Measurements from ENCODE around the gene PREPL.

PREPL gene

DNA sequence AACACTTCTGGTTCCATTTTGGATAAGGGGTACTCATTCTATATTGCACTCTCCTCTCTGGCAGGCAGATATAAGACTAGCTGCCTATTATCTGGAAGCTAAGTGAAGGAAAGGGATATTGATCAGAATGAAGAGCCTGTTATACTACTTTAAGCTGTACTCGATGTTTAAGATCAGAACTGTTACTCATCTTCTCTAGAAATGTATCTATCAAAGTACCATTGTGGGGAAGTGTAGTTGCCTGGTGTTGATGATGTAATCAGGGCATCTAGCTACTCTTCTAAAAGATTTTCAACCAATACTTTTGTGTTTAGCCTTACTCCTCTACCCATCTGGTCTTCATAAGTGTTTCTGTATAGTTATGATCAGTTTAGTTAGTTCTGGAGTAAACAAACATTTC lies 6.3 kb upstream of the PREPL start:
- H3K27ac ChIP-seq = no peak overlapping the region
- no peak overlapping the region for H3K4me3 ChIP-seq
- H3K4me1 ChIP-seq = peaks cover 0 to 10% (median 5%) of the 10 kb centered on the region in 4 donors
- H3K9me3 ChIP-seq = no peaks in the 10 kb centered on the region
- no peaks in the 10 kb centered on the region for H3K27me3 ChIP-seq
- TF ChIP-seq, protein P1, sequence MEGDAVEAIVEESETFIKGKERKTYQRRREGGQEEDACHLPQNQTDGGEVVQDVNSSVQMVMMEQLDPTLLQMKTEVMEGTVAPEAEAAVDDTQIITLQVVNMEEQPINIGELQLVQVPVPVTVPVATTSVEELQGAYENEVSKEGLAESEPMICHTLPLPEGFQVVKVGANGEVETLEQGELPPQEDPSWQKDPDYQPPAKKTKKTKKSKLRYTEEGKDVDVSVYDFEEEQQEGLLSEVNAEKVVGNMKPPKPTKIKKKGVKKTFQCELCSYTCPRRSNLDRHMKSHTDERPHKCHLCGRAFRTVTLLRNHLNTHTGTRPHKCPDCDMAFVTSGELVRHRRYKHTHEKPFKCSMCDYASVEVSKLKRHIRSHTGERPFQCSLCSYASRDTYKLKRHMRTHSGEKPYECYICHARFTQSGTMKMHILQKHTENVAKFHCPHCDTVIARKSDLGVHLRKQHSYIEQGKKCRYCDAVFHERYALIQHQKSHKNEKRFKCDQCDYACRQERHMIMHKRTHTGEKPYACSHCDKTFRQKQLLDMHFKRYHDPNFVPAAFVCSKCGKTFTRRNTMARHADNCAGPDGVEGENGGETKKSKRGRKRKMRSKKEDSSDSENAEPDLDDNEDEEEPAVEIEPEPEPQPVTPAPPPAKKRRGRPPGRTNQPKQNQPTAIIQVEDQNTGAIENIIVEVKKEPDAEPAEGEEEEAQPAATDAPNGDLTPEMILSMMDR (IDR thresholded peaks at IDR 0.05) = no peak
- intact Hi-C loops (cut with DNase I; ENCODE audit: low total_unique reads) = no loop called here
- no peak for DNase-seq
- no peaks in the 10 kb centered on the region for H3K36me3 ChIP-seq

DNA sequence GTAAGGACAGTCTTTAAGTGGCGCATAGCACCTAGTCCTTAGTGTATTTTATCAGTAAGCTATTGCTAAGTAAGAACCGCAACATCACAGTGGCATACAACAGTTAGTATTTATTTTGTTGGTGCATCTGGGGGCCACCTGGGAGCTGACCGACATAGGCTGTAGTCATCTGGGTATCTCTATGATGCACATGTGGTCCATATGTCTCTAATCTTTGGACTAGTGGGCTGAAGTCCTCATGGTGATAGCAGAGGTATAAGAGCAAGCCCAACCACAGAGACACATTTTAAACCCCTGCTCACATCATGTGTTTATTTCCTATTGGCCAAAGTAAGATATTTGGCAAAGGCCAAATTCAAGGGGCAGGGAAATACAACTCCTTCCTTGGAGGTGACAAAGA lies 3.3 kb upstream of the PREPL start:
- no peaks in the 10 kb centered on the region for H3K36me3 ChIP-seq
- H3K27me3 ChIP-seq = no peaks in the 10 kb centered on the region
- no peak overlapping the region for H3K27ac ChIP-seq
- no peak for DNase-seq
- H3K4me3 ChIP-seq = no peak overlapping the region
- TF ChIP-seq, protein P1 (IDR thresholded peaks at IDR 0.05) = no peak
- intact Hi-C loops (cut with DNase I; ENCODE audit: low total_unique reads) = no loop called here
- H3K4me1 ChIP-seq = peaks cover 0 to 21% (median 13%) of the 10 kb centered on the region in 4 donors
- no peaks in the 10 kb centered on the region for H3K9me3 ChIP-seq

DNA sequence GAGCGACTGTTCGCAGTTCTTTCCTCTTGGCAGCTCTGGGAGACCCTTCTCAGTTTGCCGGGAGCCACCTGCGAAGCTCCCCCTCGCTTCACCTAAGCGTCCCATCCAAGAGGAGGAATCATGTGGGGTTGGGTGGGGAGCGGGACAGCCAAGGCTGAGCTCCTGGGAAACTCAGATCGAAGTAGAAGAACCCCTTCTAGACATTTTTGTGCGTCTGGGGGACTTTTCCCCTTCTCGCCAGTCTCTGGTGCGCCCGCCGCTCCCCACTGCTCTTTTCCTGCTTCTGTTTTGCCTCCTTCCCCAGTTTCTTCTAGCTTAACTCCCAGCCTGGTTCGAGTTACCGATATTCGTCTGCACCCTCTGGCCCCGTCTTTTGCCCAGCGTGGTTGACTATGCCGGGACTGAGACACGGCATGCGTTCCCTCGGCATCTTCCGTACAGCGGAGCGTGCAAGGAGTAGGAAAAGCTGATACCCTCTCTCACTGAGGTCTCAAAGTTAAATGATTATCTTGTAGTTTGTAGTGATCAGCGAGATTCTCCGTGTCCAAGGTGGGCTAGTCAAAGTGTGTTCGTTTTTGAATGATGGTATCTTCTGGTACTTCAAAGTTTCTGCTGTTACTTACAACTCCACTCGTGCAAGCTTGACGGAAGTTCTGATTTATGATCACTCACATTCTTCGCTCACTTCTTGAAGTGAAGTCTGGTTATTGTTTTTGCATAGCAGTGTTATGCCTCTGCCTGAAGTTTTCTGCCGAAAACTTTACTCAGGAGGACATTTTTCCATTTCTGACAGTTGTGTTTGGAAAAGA lies 1.1 kb upstream of the PREPL start:
- peak; percentile 48 to 68 for DNase-seq
- intact Hi-C loops (cut with DNase I; ENCODE audit: low total_unique reads) = no loop called here

DNA sequence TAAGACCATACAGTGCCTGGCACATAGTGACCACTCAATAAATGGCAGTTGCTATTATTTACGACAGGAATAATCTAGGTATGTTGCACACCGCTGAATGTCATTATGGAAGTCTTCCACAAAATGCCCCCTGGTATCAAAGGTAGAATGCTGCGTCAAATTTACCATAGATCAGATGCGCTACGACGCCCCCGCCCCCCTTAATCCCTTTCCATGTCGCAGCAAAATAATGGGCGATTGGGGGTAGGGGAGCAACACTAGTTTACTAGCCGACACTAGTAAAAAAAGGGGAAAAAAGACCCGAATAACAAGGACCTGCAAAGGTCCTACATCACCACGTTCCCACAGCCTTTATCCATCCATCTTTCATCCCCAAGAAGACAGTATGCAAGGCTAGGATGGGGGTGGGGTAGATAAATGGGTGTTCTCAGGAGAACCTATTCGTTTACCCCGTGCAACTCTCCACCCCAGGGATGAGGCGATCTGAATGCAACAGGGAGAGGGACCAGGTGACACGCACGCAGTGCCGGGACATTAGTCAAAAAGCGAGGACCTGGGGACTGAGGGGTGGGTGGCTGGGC lies 455 bp downstream of the PREPL start:
- intact Hi-C loops (cut with DNase I; ENCODE audit: low total_unique reads) = no loop called here
- Histone ChIP-seq H3K4me1 (peaks cover 0 to 52% (median 22%) of the 10 kb centered on the region in 4 donors), H3K27ac (peak overlapping the region; percentile 95 to 97), H3K27me3 (no peaks in the 10 kb centered on the region), H3K36me3 (no peaks in the 10 kb centered on the region), H3K4me3 (peak overlapping the region; percentile 85 to 91), H3K9me3 (no peaks in the 10 kb centered on the region)
- DNase-seq = peak in 1 of 2 donors; percentile 30
- TF ChIP-seq, protein P1 (IDR thresholded peaks at IDR 0.05) = no peak

More for the DNA sequence above, 1.1 kb upstream of the PREPL start:
- TF ChIP-seq, protein P1 (IDR thresholded peaks at IDR 0.05) = no peak
- Histone ChIP-seq H3K27ac (peak overlapping the region; percentile 95 to 97), H3K27me3 (no peaks in the 10 kb centered on the region), H3K9me3 (no peaks in the 10 kb centered on the region), H3K36me3 (no peaks in the 10 kb centered on the region), H3K4me3 (peak overlapping the region; percentile 85 to 91), H3K4me1 (peaks cover 0 to 43% (median 22%) of the 10 kb centered on the region in 4 donors)

DNA sequence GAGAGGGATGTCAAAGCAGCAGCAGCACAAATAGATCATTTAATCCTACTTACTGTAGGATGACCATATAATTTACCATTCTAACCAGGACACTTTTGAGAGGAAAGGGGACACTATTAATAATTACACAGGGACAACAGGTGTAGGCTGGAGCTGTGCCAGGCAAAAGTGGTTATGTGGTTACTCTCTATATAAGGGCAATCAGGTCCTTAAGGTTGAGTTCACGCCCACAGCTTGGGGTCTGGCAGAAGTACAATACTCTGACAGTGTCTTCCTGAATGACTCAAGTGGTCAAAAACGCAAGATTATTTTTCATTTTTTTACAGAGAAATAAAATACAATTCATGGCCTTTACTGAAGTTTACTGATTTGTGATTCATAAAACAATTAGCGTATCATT lies 2.8 kb downstream of the PREPL start:
- no peak overlapping the region for H3K4me3 ChIP-seq

More for the DNA sequence above, 2.8 kb downstream of the PREPL start:
- DNase-seq = peak in 1 of 2 donors; percentile 42
- Histone ChIP-seq H3K27ac (no peak overlapping the region), H3K9me3 (no peaks in the 10 kb centered on the region), H3K36me3 (no peaks in the 10 kb centered on the region), H3K27me3 (no peaks in the 10 kb centered on the region), H3K4me1 (peaks cover 0 to 56% (median 22%) of the 10 kb centered on the region in 4 donors)
- TF ChIP-seq, protein P1 (IDR thresholded peaks at IDR 0.05) = no peak
- intact Hi-C loops (cut with DNase I; ENCODE audit: low total_unique reads) = loop anchor here (10.0 kb wide), 1 partner anchor 1866 kb away; no protein-coding TSS in a partner anchor

All from tibial artery (tissue), 4 donors.